PC-9 (cell line): ENCODE data around the gene SH3PXD2A.

ENCODE experiments used
- CTCF ChIP-seq: fragments of 200-600 bp; sonication (generic); conservative IDR thresholded peaks from 2 replicates; pipeline ENCODE4 v1.6.1; 2017; ENCODE audit warnings: mixed run types, antibody characterized with exemption, mild to moderate bottlenecking, moderate library complexity
- EZH2 ChIP-seq: fragments of 200-600 bp; sonication (generic); IDR thresholded peaks from 2 replicates; pipeline ENCODE4 v1.8.0; 2017; ENCODE audit warnings: antibody characterized with exemption, low read depth

GRCh38 chr10:103576076-103576471 lies 279.3 kb downstream of the SH3PXD2A start:
- TF ChIP-seq CTCF (no peak), EZH2 (no peak)
